ENCODE results near the gene SPOCD1.

DNA sequence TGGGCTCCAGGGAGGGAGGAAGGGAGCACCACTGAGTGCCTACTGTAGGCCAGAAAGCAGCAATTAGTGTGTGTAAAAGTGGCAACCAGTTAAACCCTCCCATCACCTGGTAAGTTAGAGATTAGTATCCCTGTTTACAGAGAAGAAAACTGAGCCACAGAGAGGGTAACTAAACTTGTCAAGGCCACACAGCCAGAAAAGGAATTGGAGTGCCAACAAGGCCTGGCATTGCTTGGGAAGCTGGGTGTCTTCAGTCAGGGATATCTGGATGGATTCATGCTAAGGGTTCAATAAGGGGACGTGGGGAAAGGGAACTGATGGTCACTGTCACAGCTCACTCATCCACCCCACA lies 28.1 kb downstream of the SPOCD1 start:
- TF ChIP-seq, protein P1, sequence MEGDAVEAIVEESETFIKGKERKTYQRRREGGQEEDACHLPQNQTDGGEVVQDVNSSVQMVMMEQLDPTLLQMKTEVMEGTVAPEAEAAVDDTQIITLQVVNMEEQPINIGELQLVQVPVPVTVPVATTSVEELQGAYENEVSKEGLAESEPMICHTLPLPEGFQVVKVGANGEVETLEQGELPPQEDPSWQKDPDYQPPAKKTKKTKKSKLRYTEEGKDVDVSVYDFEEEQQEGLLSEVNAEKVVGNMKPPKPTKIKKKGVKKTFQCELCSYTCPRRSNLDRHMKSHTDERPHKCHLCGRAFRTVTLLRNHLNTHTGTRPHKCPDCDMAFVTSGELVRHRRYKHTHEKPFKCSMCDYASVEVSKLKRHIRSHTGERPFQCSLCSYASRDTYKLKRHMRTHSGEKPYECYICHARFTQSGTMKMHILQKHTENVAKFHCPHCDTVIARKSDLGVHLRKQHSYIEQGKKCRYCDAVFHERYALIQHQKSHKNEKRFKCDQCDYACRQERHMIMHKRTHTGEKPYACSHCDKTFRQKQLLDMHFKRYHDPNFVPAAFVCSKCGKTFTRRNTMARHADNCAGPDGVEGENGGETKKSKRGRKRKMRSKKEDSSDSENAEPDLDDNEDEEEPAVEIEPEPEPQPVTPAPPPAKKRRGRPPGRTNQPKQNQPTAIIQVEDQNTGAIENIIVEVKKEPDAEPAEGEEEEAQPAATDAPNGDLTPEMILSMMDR (IDR thresholded peaks at IDR 0.05) = no peak
- no peak for TF ChIP-seq ZFX (IDR thresholded peaks at IDR 0.05; ENCODE audit: borderline replicate concordance)
